MM.1S (cell line): ENCODE measurements around the gene NUP210.

Experiments used
- DNase-seq: peaks from one replicate; pipeline ENCODE4 v3.0.0-alpha.2; 2015
- H2AFZ ChIP-seq: fragments of 300-600 bp; sonication (generic); 2 replicates; pipeline ENCODE4 v1.6.0; 2016; ENCODE audit warnings: antibody characterized with exemption, low read length
- H3F3A ChIP-seq: fragments of 300-600 bp; sonication (generic); 2 replicates; pipeline ENCODE4 v1.6.1; 2016; ENCODE audit warnings: mild to moderate bottlenecking, antibody characterized with exemption, low read length, moderate library complexity, mixed read lengths; ENCODE audit not compliant: insufficient read depth
- H3K27ac ChIP-seq: fragments of 300-600 bp; sonication (generic); 2 replicates; pipeline ENCODE4 v1.5.1; 2016; ENCODE audit warnings: mild to moderate bottlenecking, low read length
- H3K27me3 ChIP-seq: fragments of 300-600 bp; sonication (generic); replicated peaks from 2 replicates; pipeline ENCODE4 v1.6.0; 2016; ENCODE audit warnings: low read length; ENCODE audit not compliant: insufficient read depth
- H3K36me3 ChIP-seq: fragments of 300-600 bp; sonication (generic); replicated peaks from 2 replicates; pipeline ENCODE4 v1.6.1; 2016; ENCODE audit warnings: mild to moderate bottlenecking, low read length, mixed read lengths; ENCODE audit not compliant: insufficient read depth
- H3K4me1 ChIP-seq: fragments of 300-600 bp; sonication (generic); 2 replicates; pipeline ENCODE4 v1.6.1; 2016; ENCODE audit warnings: low read length, mixed read lengths
- H3K4me2 ChIP-seq: fragments of 300-600 bp; sonication (generic); 2 replicates; pipeline ENCODE4 v1.6.0; 2016; ENCODE audit warnings: low read depth, low read length
- H3K4me3 ChIP-seq: fragments of 300-600 bp; sonication (generic); 2 replicates; pipeline ENCODE4 v1.5.1; 2016; ENCODE audit warnings: low read length, mixed read lengths
- H3K79me2 ChIP-seq: fragments of 300-600 bp; sonication (generic); 2 replicates; pipeline ENCODE4 v1.6.1; 2016; ENCODE audit warnings: mixed run types, low read length, mixed read lengths
- H3K9ac ChIP-seq: fragments of 300-600 bp; sonication (generic); 2 replicates; pipeline ENCODE4 v1.6.1; 2016; ENCODE audit warnings: low read length, mixed read lengths
- H3K9me2 ChIP-seq: fragments of 300-600 bp; sonication (generic); replicated peaks from 2 replicates; pipeline ENCODE4 v1.6.1; 2016; ENCODE audit warnings: mild to moderate bottlenecking, low read length, mixed read lengths; ENCODE audit not compliant: insufficient read depth
- H3K9me3 ChIP-seq: fragments of 300-600 bp; sonication (generic); replicated peaks from 2 replicates; pipeline ENCODE4 v1.6.1; 2016; ENCODE audit warnings: mild to moderate bottlenecking, low read length, mixed read lengths; ENCODE audit not compliant: insufficient read depth
- H4K20me1 ChIP-seq: fragments of 300-600 bp; sonication (generic); 2 replicates; pipeline ENCODE4 v1.6.1; 2016; ENCODE audit warnings: mild to moderate bottlenecking, low read length, moderate library complexity, mixed read lengths; ENCODE audit not compliant: insufficient read depth
- EZH2 ChIP-seq: fragments of 300-600 bp; sonication (generic); optimal IDR thresholded peaks from 2 replicates; pipeline ENCODE3; 2017; ENCODE audit warnings: low read depth, mild to moderate bottlenecking, antibody characterized with exemption, low read length, mixed read lengths
- EZH2phosphoT487 ChIP-seq: fragments of 300-600 bp; sonication (generic); IDR thresholded peaks from 2 replicates; pipeline ENCODE4 v1.6.1; 2018; ENCODE audit warnings: antibody characterized with exemption, low read length
- TF ChIP-seq, protein P1 (sequence below): fragments of 300-600 bp; sonication (generic); IDR thresholded peaks from 2 replicates; pipeline ENCODE4 v1.5.1; 2016; ENCODE audit warnings: antibody characterized with exemption, low read length, mixed read lengths

The NUP210 gene

DNA sequence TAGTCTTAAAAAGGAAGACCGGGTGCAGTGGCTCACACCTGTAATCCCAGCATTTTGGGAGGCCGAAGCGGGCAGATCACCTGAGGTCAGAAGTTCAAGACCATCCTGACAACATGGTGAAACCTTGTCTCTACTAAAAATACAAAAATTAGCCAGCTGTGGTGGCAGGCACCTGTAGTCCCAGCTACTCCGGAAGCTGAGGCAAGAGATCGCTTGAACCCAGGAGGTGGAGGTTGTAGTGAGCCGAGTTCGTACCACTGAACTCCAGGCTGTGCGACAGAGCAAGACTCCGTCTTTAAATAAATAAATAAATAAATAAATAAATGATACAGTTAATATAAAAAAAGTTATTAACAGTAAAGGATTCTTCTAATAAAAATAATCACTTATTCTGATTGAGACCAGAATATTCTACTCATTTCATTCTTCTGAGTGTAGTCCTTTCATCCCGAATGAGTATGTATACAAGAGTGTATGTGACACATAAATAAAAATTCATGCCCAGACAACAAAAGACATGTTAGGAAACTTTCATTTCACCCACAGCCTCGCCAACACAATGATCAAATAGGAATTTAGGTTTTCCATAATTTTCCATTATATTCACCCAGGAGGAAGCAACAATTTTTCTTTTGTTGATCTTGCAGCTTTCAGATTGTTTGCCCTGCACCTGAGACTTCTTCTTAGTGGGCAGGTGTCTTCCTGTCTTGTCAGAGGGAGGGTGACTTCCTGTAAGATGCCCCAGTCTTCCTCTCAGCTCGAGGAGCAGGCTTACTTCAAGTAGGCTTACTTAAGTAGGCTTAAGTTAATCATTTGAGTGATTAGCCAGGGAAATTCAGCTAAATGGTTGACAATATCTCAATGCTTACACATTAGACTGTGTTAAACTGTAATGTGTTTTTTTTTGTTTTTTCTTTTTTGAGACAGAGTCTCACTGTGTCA is 7.8 kb upstream of the NUP210 start:
- no peaks in the 10 kb centered on the region for H3K36me3 ChIP-seq
- no peaks in the 10 kb centered on the region for H3K79me2 ChIP-seq
- H3K27ac ChIP-seq = peak overlapping the region; percentile 91
- DNase-seq = peak; percentile 86
- peak overlapping the region; percentile 54 for H3K9ac ChIP-seq
- H3K4me3 ChIP-seq = peak overlapping the region; percentile 42
- peak overlapping the region; percentile 46 for H3K4me2 ChIP-seq
- H3K9me3 ChIP-seq = no peaks in the 10 kb centered on the region
- H3F3A ChIP-seq = peaks cover 17% of the 10 kb centered on the region
- no peaks in the 10 kb centered on the region for H4K20me1 ChIP-seq
- TF ChIP-seq, protein P1, sequence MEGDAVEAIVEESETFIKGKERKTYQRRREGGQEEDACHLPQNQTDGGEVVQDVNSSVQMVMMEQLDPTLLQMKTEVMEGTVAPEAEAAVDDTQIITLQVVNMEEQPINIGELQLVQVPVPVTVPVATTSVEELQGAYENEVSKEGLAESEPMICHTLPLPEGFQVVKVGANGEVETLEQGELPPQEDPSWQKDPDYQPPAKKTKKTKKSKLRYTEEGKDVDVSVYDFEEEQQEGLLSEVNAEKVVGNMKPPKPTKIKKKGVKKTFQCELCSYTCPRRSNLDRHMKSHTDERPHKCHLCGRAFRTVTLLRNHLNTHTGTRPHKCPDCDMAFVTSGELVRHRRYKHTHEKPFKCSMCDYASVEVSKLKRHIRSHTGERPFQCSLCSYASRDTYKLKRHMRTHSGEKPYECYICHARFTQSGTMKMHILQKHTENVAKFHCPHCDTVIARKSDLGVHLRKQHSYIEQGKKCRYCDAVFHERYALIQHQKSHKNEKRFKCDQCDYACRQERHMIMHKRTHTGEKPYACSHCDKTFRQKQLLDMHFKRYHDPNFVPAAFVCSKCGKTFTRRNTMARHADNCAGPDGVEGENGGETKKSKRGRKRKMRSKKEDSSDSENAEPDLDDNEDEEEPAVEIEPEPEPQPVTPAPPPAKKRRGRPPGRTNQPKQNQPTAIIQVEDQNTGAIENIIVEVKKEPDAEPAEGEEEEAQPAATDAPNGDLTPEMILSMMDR = no peak
- TF ChIP-seq EZH2 (no peak), EZH2phosphoT487 (no peak)
- H3K9me2 ChIP-seq = no peaks in the 10 kb centered on the region
- H3K27me3 ChIP-seq = no peaks in the 10 kb centered on the region
- H2AFZ ChIP-seq = 0 out of 2 replicates have a peak overlapping the region, but pooled peaks have one; percentile 43
- peaks cover 23% of the 10 kb centered on the region for H3K4me1 ChIP-seq

DNA sequence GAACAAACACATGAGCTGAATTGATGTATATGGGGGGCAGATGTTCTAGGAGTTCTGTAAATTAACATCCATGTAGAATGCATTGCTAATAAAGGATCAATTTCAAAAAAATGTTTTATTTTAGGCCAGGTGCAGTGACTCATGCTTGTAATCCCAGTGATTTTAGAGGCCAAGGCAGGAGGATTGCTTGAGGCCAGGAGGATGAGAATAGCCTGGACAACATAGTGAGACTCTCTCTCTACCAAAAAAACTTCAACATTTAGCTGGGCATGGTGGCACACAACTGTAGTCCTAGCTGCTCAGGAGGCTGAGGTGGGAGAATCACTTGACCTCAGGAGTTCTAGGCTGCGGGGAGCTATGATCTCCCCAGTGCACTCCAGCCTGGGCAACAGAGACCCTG is 6.5 kb upstream of the NUP210 start:
- H3F3A ChIP-seq = peaks cover 22% of the 10 kb centered on the region
- no peaks in the 10 kb centered on the region for H3K9me2 ChIP-seq
- no peaks in the 10 kb centered on the region for H3K79me2 ChIP-seq
- H2AFZ ChIP-seq = no peak overlapping the region
- no peak overlapping the region for H3K4me2 ChIP-seq
- H3K36me3 ChIP-seq = no peaks in the 10 kb centered on the region
- no peaks in the 10 kb centered on the region for H4K20me1 ChIP-seq
- DNase-seq = no peak
- H3K9me3 ChIP-seq = no peaks in the 10 kb centered on the region
- no peaks in the 10 kb centered on the region for H3K27me3 ChIP-seq
- no peak overlapping the region for H3K27ac ChIP-seq
- peaks cover 28% of the 10 kb centered on the region for H3K4me1 ChIP-seq
- no peak overlapping the region for H3K4me3 ChIP-seq
- no peak overlapping the region for H3K9ac ChIP-seq
- TF ChIP-seq EZH2phosphoT487 = no peak
- TF ChIP-seq EZH2 = no peak
- TF ChIP-seq, protein P1 = no peak

DNA sequence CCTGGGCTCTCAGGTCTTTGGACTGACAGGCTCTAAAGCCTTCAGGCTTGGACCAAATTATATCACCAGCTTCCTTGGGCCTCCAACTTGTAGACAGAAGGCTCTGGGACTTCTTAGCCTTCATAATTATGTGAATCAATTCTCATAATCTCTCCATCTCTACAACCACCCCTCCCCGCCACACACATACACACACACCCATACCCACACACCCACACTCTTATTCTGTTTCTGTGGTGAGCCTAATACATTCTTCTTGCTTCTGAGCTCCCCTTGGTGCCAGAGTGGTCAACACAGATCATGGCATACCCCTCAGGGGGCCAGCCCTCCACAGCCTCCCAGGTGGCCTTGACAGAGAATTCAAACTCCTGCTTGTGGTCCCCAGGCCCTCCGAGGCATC is 5.6 kb upstream of the NUP210 start:
- Histone ChIP-seq H3K79me2 (no peaks in the 10 kb centered on the region), H3K27me3 (no peaks in the 10 kb centered on the region), H3K27ac (no peak overlapping the region), H3K9me3 (no peaks in the 10 kb centered on the region), H3F3A (peaks cover 30% of the 10 kb centered on the region), H3K4me2 (no peak overlapping the region), H3K4me1 (peaks cover 36% of the 10 kb centered on the region), H3K9ac (no peak overlapping the region), H2AFZ (no peak overlapping the region), H3K9me2 (no peaks in the 10 kb centered on the region), H4K20me1 (no peaks in the 10 kb centered on the region), H3K4me3 (no peak overlapping the region), H3K36me3 (no peaks in the 10 kb centered on the region)
- TF ChIP-seq, protein P1 = no peak
- TF ChIP-seq EZH2 = no peak
- no peak for TF ChIP-seq EZH2phosphoT487
- DNase-seq = no peak
